ENCODE measurements around the gene WDR82. TPM values are rescaled to one million over a fixed set of nuclear protein-coding genes. Genes with fewer than 3 reads are reported as not detected.

The WDR82 gene
- total and polyA plus RNA-seq, 2 experiments from 2014 or later, result 24.8 to 52.1 TPM

- no peak for DNase-seq (ENCODE audit: low spot score)
- no peaks in the 10 kb centered on the region for H3K79me2 ChIP-seq
- H3K27ac ChIP-seq, result no peak overlapping the region
- H3K9me3 ChIP-seq (ENCODE audit: low read depth), result no peaks in the 10 kb centered on the region
- WGBS (ENCODE audit: low lambda C conversion rate, missing lambda C conversion rate), result 97% methylated on average over 4 of the region's 4 CpGs
- no peak overlapping the region for H3K4me2 ChIP-seq
- H3K4me3 ChIP-seq, result no peak overlapping the region
- H4K20me1 ChIP-seq (ENCODE audit: insufficient read depth, poor library complexity, severe bottlenecking), result no peaks in the 10 kb centered on the region
- H2AFZ ChIP-seq, result no peak overlapping the region
- H3K4me1 ChIP-seq (ENCODE audit: insufficient read depth), result no peaks in the 10 kb centered on the region
- no peaks in the 10 kb centered on the region for H3K27me3 ChIP-seq
- no peaks in the 10 kb centered on the region for H3K9me2 ChIP-seq (replicated peaks; ENCODE audit: insufficient read depth)
- TF ChIP-seq EZH2phosphoT487 (IDR thresholded peaks at IDR 0.05; ENCODE audit: low read depth, severe bottlenecking, unreplicated experiment) (no peak), CTCF (IDR thresholded peaks at IDR 0.05; ENCODE audit: poor library complexity) (no peak), EZH2 (IDR thresholded peaks at IDR 0.05; ENCODE audit: borderline replicate concordance) (no peak)
- no peaks in the 10 kb centered on the region for H3K36me3 ChIP-seq (replicated peaks; ENCODE audit: insufficient read depth, low read depth)
Observed at GRCh38 chr3:52227117-52227516, 51.3 kb downstream of the WDR82 start.

GRCh38 chr3:52226229-52226817 lies 52.1 kb downstream of the WDR82 start:
- Histone ChIP-seq H3K79me2 (no peaks in the 10 kb centered on the region), H3K27me3 (no peaks in the 10 kb centered on the region), H3K4me1 (ENCODE audit: insufficient read depth) (no peaks in the 10 kb centered on the region), H3K27ac (no peak overlapping the region), H3K36me3 (replicated peaks; ENCODE audit: insufficient read depth, low read depth) (no peaks in the 10 kb centered on the region), H4K20me1 (ENCODE audit: insufficient read depth, poor library complexity, severe bottlenecking) (no peaks in the 10 kb centered on the region), H3K9me3 (ENCODE audit: low read depth) (no peaks in the 10 kb centered on the region), H3K4me2 (no peak overlapping the region), H3K4me3 (no peak overlapping the region), H3K9me2 (replicated peaks; ENCODE audit: insufficient read depth) (no peaks in the 10 kb centered on the region), H2AFZ (no peak overlapping the region)
- no peak for DNase-seq (ENCODE audit: low spot score)
- TF ChIP-seq EZH2phosphoT487 (IDR thresholded peaks at IDR 0.05; ENCODE audit: low read depth, severe bottlenecking, unreplicated experiment), result no peak
- no peak for TF ChIP-seq CTCF (IDR thresholded peaks at IDR 0.05; ENCODE audit: poor library complexity)
- no peak for TF ChIP-seq EZH2 (IDR thresholded peaks at IDR 0.05; ENCODE audit: borderline replicate concordance)
- WGBS (ENCODE audit: low lambda C conversion rate, missing lambda C conversion rate), result 96% methylated on average over 5 of the region's 5 CpGs

- no peak for DNase-seq (ENCODE audit: low spot score)
- 76% methylated on average over 9 of the region's 9 CpGs for WGBS (ENCODE audit: low lambda C conversion rate, missing lambda C conversion rate)
Observed at GRCh38 chr3:52225452-52226228, 52.8 kb downstream of the WDR82 start, which contains the start of gene TLR9. Gene TLR9 (minus strand): TSS chr3:52225645. CDS start chr3:52225529, 116 bp downstream.

More at GRCh38 chr3:52225452-52226228, 52.8 kb downstream of the WDR82 start, which contains the start of gene TLR9:
- Histone ChIP-seq H3K27ac (no peak within 1 kb of the TSS), H3K27me3 (no peaks in the 10 kb centered on the region), H4K20me1 (ENCODE audit: insufficient read depth, poor library complexity, severe bottlenecking) (no peaks in the 10 kb centered on the region), H3K4me2 (no peak within 1 kb of the TSS), H3K79me2 (no peaks in the 10 kb centered on the region), H3K36me3 (replicated peaks; ENCODE audit: insufficient read depth, low read depth) (no peaks in the 10 kb centered on the region), H3K4me3 (no peak within 1 kb of the TSS), H3K4me1 (ENCODE audit: insufficient read depth) (no peaks in the 10 kb centered on the region), H2AFZ (no peak within 1 kb of the TSS), H3K9me2 (replicated peaks; ENCODE audit: insufficient read depth) (no peaks in the 10 kb centered on the region), H3K9me3 (ENCODE audit: low read depth) (no peaks in the 10 kb centered on the region)
- TF ChIP-seq EZH2phosphoT487 (IDR thresholded peaks at IDR 0.05; ENCODE audit: low read depth, severe bottlenecking, unreplicated experiment), result no peak
- TF ChIP-seq CTCF (IDR thresholded peaks at IDR 0.05; ENCODE audit: poor library complexity), result no peak
- no peak for TF ChIP-seq EZH2 (IDR thresholded peaks at IDR 0.05; ENCODE audit: borderline replicate concordance)
